H1 (cell line): ENCODE measurements around the gene MAOB. TPM values are rescaled to one million over a fixed set of nuclear protein-coding genes. Genes with fewer than 3 reads are reported as not detected.

Experiments used
- CTCF ChIA-PET: fragments of 300-600 bp; sonication (Branson Sonifier 250); formaldehyde crosslinking; loops from one replicate; lab custom pipeline; 2021; ENCODE audit not compliant: partially characterized antibody; lab: Charles Lee
- POLR2A ChIA-PET: fragments of 300-600 bp; sonication (Branson Sonifier 250); formaldehyde crosslinking; loops from one replicate; lab custom pipeline; 2021; ENCODE audit warnings: inconsistent platforms; ENCODE audit not compliant: partially characterized antibody; lab: Charles Lee
- DNase-seq, 2 experiments: peaks; one replicate each; pipeline versions ENCODE4 v3.0.0 to v3.0.0-alpha.2; 2010 to 2022; ENCODE audit warnings: low spot score in 2 of 2, low read depth in 1 of 2, mixed read lengths in 1 of 2
- FAIRE-seq: peaks from 2 replicates; lab custom pipeline; 2011; peaks lifted over from hg19 to GRCh38; lab: Jason Lieb, UNC
- H2AFZ ChIP-seq: 2 replicates; pipeline ENCODE4 v1.8.1; 2012; ENCODE audit warnings: low read length, inconsistent platforms
- H2AK5ac ChIP-seq: 2 replicates; pipeline ENCODE4 v1.6.1; 2013; ENCODE audit warnings: low read depth, low read length
- H2BK120ac ChIP-seq: replicated peaks from 2 replicates; pipeline ENCODE3; 2013; ENCODE audit warnings: low read depth, low read length, inconsistent platforms
- H2BK12ac ChIP-seq: 2 replicates; pipeline ENCODE4 v1.6.1; 2013; ENCODE audit warnings: low read depth, low read length
- H2BK15ac ChIP-seq: 2 replicates; pipeline ENCODE4 v1.6.1; 2013; ENCODE audit warnings: low read length
- H2BK20ac ChIP-seq: 2 replicates; pipeline ENCODE4 v1.6.1; 2013; ENCODE audit warnings: low read length
- H2BK5ac ChIP-seq: 2 replicates; pipeline ENCODE4 v1.6.1; 2013; ENCODE audit warnings: low read depth, low read length
- H3K14ac ChIP-seq: 2 replicates; pipeline ENCODE4 v1.6.1; 2013; ENCODE audit warnings: inconsistent platforms; ENCODE audit not compliant: insufficient read length
- H3K18ac ChIP-seq: 2 replicates; pipeline ENCODE4 v1.6.1; 2013; ENCODE audit warnings: low read length; ENCODE audit errors: extremely low read depth
- H3K23ac ChIP-seq: 2 replicates; pipeline ENCODE4 v1.6.1; 2013; ENCODE audit warnings: inconsistent platforms; ENCODE audit not compliant: insufficient read length
- H3K23me2 ChIP-seq: 2 replicates; pipeline ENCODE4 v1.6.1; 2013; ENCODE audit warnings: low read depth, low read length
- H3K27ac ChIP-seq: 2 replicates; pipeline ENCODE4 v1.6.1; 2011; ENCODE audit warnings: low read depth, low read length, inconsistent platforms
- H3K27me3 ChIP-seq, 4 experiments: replicated peaks in 1 of 4; 1 replicate in 1 of 4; 2 replicates in 3 of 4; pipeline versions ENCODE4 v1.6.1 to v1.8.1; 2011 to 2013; ENCODE audit warnings: low read length in 3 of 4, mild to moderate bottlenecking in 3 of 4, inconsistent platforms in 2 of 4, mixed read lengths in 2 of 4, moderate library complexity in 1 of 4; ENCODE audit not compliant: control insufficient read depth in 3 of 4, insufficient read depth in 3 of 4; ENCODE audit errors: extremely low read depth in 1 of 4
- H3K36me3 ChIP-seq, 4 experiments: 2 replicates each; pipeline versions ENCODE4 v1.6.1 to v1.8.1; 2011 to 2013; ENCODE audit warnings: mild to moderate bottlenecking in 4 of 4, low read length in 3 of 4, moderate library complexity in 2 of 4, control low read depth in 1 of 4, inconsistent platforms in 1 of 4; ENCODE audit not compliant: insufficient read depth in 4 of 4, control insufficient read depth in 2 of 4
- H3K4ac ChIP-seq: replicated peaks from 2 replicates; pipeline ENCODE3; 2013; ENCODE audit warnings: low read length, low read depth, mixed read lengths, inconsistent platforms; ENCODE audit not compliant: insufficient read length
- H3K4me1 ChIP-seq, 4 experiments: replicated peaks in 1 of 4; 1 replicate in 1 of 4; 2 replicates in 3 of 4; pipeline versions ENCODE4 v1.6.1 to v1.8.1; 2011 to 2013; ENCODE audit warnings: low read length in 3 of 4, inconsistent platforms in 2 of 4, mixed read lengths in 1 of 4; ENCODE audit not compliant: insufficient read depth in 4 of 4, control insufficient read depth in 3 of 4
- H3K4me2 ChIP-seq, 2 experiments: 2 replicates each; pipeline versions ENCODE4 v1.6.1 to v1.8.1; 2011 to 2013; ENCODE audit warnings: low read depth in 2 of 2, low read length in 2 of 2, control low read depth in 1 of 2, inconsistent platforms in 1 of 2, mild to moderate bottlenecking in 1 of 2; ENCODE audit not compliant: insufficient read depth in 1 of 2
- H3K4me3 ChIP-seq, 4 experiments: fragments of 200-600, 300-600 bp in 1 of 4; sonication (generic), shearing (Covaris generic), sonication (Bioruptor Twin) in 1 of 4; 2 replicates each; pipeline versions ENCODE4 v1.5.1 to v1.8.1; 2011 to 2016; ENCODE audit warnings: low read length in 4 of 4, low read depth in 3 of 4, control low read depth in 2 of 4, inconsistent platforms in 2 of 4, mild to moderate bottlenecking in 2 of 4, mixed read lengths in 1 of 4, moderate library complexity in 1 of 4; ENCODE audit not compliant: insufficient read depth in 2 of 4; ENCODE audit errors: extremely low read depth in 1 of 4
- H3K56ac ChIP-seq: replicated peaks from 2 replicates; pipeline ENCODE3; 2013; ENCODE audit warnings: low read depth, mild to moderate bottlenecking, mixed read lengths, low read length, inconsistent platforms; ENCODE audit not compliant: insufficient read length
- H3K79me1 ChIP-seq: 2 replicates; pipeline ENCODE4 v1.6.1; 2013; ENCODE audit warnings: low read depth, low read length, control low read depth
- H3K79me2 ChIP-seq, 2 experiments: 2 replicates each; pipeline versions ENCODE4 v1.6.1 to v1.8.1; 2012 to 2013; ENCODE audit warnings: low read length in 2 of 2, mild to moderate bottlenecking in 2 of 2, inconsistent platforms in 1 of 2; ENCODE audit not compliant: insufficient read depth in 2 of 2, control insufficient read depth in 1 of 2
- H3K9ac ChIP-seq, 4 experiments: replicated peaks in 1 of 4; 1 replicate in 1 of 4; 2 replicates in 3 of 4; pipeline versions ENCODE4 v1.6.1 to v1.8.1; 2011 to 2013; ENCODE audit warnings: low read depth in 3 of 4, low read length in 3 of 4, control low read depth in 2 of 4, mild to moderate bottlenecking in 2 of 4, moderate library complexity in 2 of 4, inconsistent platforms in 1 of 4; ENCODE audit errors: extremely low read depth in 1 of 4
- H3K9me3 ChIP-seq, 2 experiments: 2 replicates each; pipeline versions ENCODE4 v1.6.1 to v1.8.1; 2012 to 2013; ENCODE audit warnings: mild to moderate bottlenecking in 2 of 2, moderate library complexity in 2 of 2, control low read depth in 1 of 2, inconsistent platforms in 1 of 2, low read depth in 1 of 2, low read length in 1 of 2, mixed read lengths in 1 of 2; ENCODE audit not compliant: insufficient read depth in 2 of 2
- H4K20me1 ChIP-seq, 2 experiments: replicated peaks in 1 of 2; 2 replicates each; pipeline versions ENCODE3 to v1.8.1; 2011 to 2013; ENCODE audit warnings: inconsistent platforms in 2 of 2, low read length in 2 of 2, mild to moderate bottlenecking in 1 of 2; ENCODE audit not compliant: insufficient read depth in 2 of 2, control insufficient read depth in 1 of 2
- H4K5ac ChIP-seq: 2 replicates; pipeline ENCODE4 v1.6.1; 2013; ENCODE audit warnings: low read length, low read depth, mixed read lengths, inconsistent platforms; ENCODE audit not compliant: insufficient read length
- H4K8ac ChIP-seq: 2 replicates; pipeline ENCODE4 v1.8.0; 2013; ENCODE audit warnings: mild to moderate bottlenecking, moderate library complexity, low read length, inconsistent platforms; ENCODE audit not compliant: insufficient read depth; ENCODE audit errors: extremely low read depth
- H4K91ac ChIP-seq: replicated peaks from 2 replicates; pipeline ENCODE3; 2013; ENCODE audit warnings: low read length, mixed read lengths, inconsistent platforms; ENCODE audit not compliant: insufficient read length
- ASH2L ChIP-seq: fragments of 200-600, 300-600 bp; sonication (generic); IDR thresholded peaks from one replicate; pipeline ENCODE4 v1.7.1; 2017; ENCODE audit warnings: low read length
- CEBPB ChIP-seq: IDR thresholded peaks from 2 replicates; pipeline ENCODE4 v1.6.1; 2012; ENCODE audit warnings: low read depth, low read length
- CHD1 ChIP-seq: IDR thresholded peaks from 2 replicates; pipeline ENCODE4 v1.6.1; 2012; ENCODE audit warnings: low read depth, low read length, improper control_type of control experiment
- PHF8 ChIP-seq: fragments of 200-600 bp; sonication (generic); conservative IDR thresholded peaks from 2 replicates; pipeline ENCODE4 v1.7.1; 2012; ENCODE audit warnings: low read depth, mild to moderate bottlenecking, inconsistent platforms, low read length, moderate library complexity
- RBBP5 ChIP-seq: IDR thresholded peaks from 2 replicates; pipeline ENCODE4 v1.7.1; 2012; ENCODE audit warnings: low read depth, mild to moderate bottlenecking, inconsistent platforms, low read length, moderate library complexity, borderline replicate concordance
- YY1 ChIP-seq: IDR thresholded peaks from 2 replicates; pipeline ENCODE4 v1.6.1; 2011; ENCODE audit warnings: low read depth, mild to moderate bottlenecking, low read length
- WGBS, 2 experiments: shearing (Covaris generic) in 1 of 2; methylation state at CpG; one replicate each; pipeline versions ENCODE4 v1.1.6 to v1.1.7; 2013 to 2015; ENCODE audit warnings: low lambda C conversion rate in 2 of 2, mixed read lengths in 2 of 2, inconsistent platforms in 1 of 2, low coverage in 1 of 2, missing lambda C conversion rate in 1 of 2; ENCODE audit not compliant: insufficient replicate concordance in 2 of 2, insufficient coverage in 1 of 2, insufficient read length in 1 of 2; ENCODE audit errors: extremely low coverage in 1 of 2, missing lambda C conversion rate in 1 of 2; 5-methylcytosine and 5-hydroxymethylcytosine counted together
- polyA plus RNA-seq, 7 experiments: library from polyadenylated mRNA; depleted of rRNA in 3 of 7; stranded (reverse) in 5 of 7; unstranded in 2 of 7; fragments of >200 nt in 5 of 7; fragments of 200-250 nt in 2 of 7; gene quantifications; 1 replicate in 5 of 7; 2 replicates in 1 of 7; 4 replicates in 1 of 7; pipeline versions ENCODE4 v1.2.1 to v1.2.3, GENCODE V29; 2011 to 2013; ENCODE audit warnings: missing spikeins in 2 of 7, mixed read lengths in 2 of 7
- total RNA-seq: library from RNA; stranded (reverse); fragmentation: NEBNext Ultra II Directional; extraction: Animal tissue kit (Norgen Biotek cat#: 25700); gene quantifications from 2 replicates; pipeline ENCODE4 v1.2.1, GENCODE V29; 2021

MAOB gene
- total and polyA plus RNA-seq, 2 of the 8 experiments (the other 6 are each of a cell fraction or from before 2014, with no cell fraction given) = 0.73 to 1.1 TPM

DNA sequence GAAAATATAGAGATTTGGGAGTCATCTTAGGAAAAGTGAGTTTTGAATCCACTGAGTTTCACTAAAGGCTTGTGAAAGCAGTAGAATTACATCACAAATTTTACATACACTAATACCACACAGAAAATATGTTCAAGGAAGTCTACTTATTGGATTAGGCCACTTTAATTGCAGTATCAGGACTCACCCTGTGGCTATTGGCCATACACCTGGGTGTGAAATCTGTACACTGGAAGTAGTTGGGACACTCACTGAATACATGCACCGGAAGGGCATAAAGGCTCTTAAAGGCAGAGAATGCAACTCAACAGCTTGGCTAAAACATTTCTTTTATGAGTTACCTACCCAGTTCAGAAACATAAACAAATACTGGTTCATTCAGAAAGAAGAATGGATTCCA lies 19.8 kb downstream of the MAOB start:
- Histone ChIP-seq H3K14ac (no peak overlapping the region), H3K9me3 (no peaks in the 10 kb centered on the region), H3K27me3 (no peaks in the 10 kb centered on the region), H4K20me1 (no peaks in the 10 kb centered on the region), H3K23me2 (no peaks in the 10 kb centered on the region), H2AFZ (no peak overlapping the region), H2AK5ac (no peak overlapping the region), H3K36me3 (no peaks in the 10 kb centered on the region), H3K4me1 (no peaks in the 10 kb centered on the region), H3K23ac (no peak overlapping the region), H3K4me3 (no peak overlapping the region), H4K8ac (no peak overlapping the region), H3K27ac (no peak overlapping the region), H2BK5ac (no peak overlapping the region), H3K9ac (no peak overlapping the region), H3K4me2 (no peak overlapping the region), H3K4ac (no peak overlapping the region), H2BK12ac (no peak overlapping the region), H2BK20ac (no peak overlapping the region), H3K18ac (no peak overlapping the region), H4K5ac (no peak overlapping the region), H2BK120ac (no peak overlapping the region), H3K56ac (no peak overlapping the region), H4K91ac (no peak overlapping the region), H2BK15ac (no peak overlapping the region), H3K79me2 (no peaks in the 10 kb centered on the region), H3K79me1 (no peaks in the 10 kb centered on the region)
- POLR2A ChIA-PET = no interaction called here
- FAIRE-seq = no peak
- WGBS, 2 experiments = 82% methylated on average over 1 of the region's 1 CpG; no CpG with 5 or more reads in 1 of the 2 experiments
- CTCF ChIA-PET = no interaction called here
- DNase-seq = no peak
- TF ChIP-seq ASH2L = no peak
- no peak for TF ChIP-seq RBBP5
- no peak for TF ChIP-seq YY1
- TF ChIP-seq CHD1 = no peak
- TF ChIP-seq PHF8 = no peak
- no peak for TF ChIP-seq CEBPB
